ENCODE measurements around the gene PALM.

PALM gene

GRCh38 chr19:782185-782877 is 73.6 kb downstream of the PALM start:
- no peak for DNase-seq (ENCODE audit: low spot score)
- Histone ChIP-seq H3K27ac (peak overlapping the region; percentile 14 to 56), H3K4me3 (peak overlapping the region; percentile 50)
- TF ChIP-seq CTCF (IDR thresholded peaks at IDR 0.05): no peak

GRCh38 chr19:782878-783668 is 74.3 kb downstream of the PALM start:
- TF ChIP-seq CTCF (IDR thresholded peaks at IDR 0.05): no peak
- no peak for DNase-seq (ENCODE audit: low spot score)
- Histone ChIP-seq H3K27ac (peak overlapping the region; percentile 14 to 56), H3K4me3 (peak overlapping the region; percentile 50)

- no peak for DNase-seq (ENCODE audit: low spot score)
- H3K27ac ChIP-seq: no peak overlapping the region
- H3K4me3 ChIP-seq: no peak overlapping the region
- TF ChIP-seq CTCF (IDR thresholded peaks at IDR 0.05): no peak
Measured at GRCh38 chr19:784541-784940, 75.8 kb downstream of the PALM start.

GRCh38 chr19:787536-787935 is 78.8 kb downstream of the PALM start:
- DNase-seq (ENCODE audit: low spot score): no peak
- Histone ChIP-seq H3K27ac (no peak overlapping the region), H3K4me3 (no peak overlapping the region)
- TF ChIP-seq CTCF (IDR thresholded peaks at IDR 0.05): no peak

- DNase-seq (ENCODE audit: low spot score): no peak
- Histone ChIP-seq H3K27ac (peak overlapping the region in 1 of 2 donors; percentile 56), H3K4me3 (no peak overlapping the region)
- TF ChIP-seq CTCF (IDR thresholded peaks at IDR 0.05): no peak
Measured at GRCh38 chr19:788686-788982, 79.9 kb downstream of the PALM start.

GRCh38 chr19:788983-789700 is 80.4 kb downstream of the PALM start:
- Histone ChIP-seq H3K4me3 (no peak overlapping the region), H3K27ac (peak overlapping the region in 1 of 2 donors; percentile 56)
- no peak for TF ChIP-seq CTCF (IDR thresholded peaks at IDR 0.05)
- DNase-seq (ENCODE audit: low spot score): no peak
